Peyer's patch (tissue), 4 donors: Measurements from ENCODE around the gene NUCKS1.

Experiments
- POLR2A ChIP-seq, 2 donors: fragments of 450-650 bp; IDR thresholded peaks; one replicate each; pipeline ENCODE4 v1.5.1; 2017; ENCODE audit warnings: antibody characterized with exemption in 2 of 2, mild to moderate bottlenecking in 2 of 2, moderate library complexity in 2 of 2
- TF ChIP-seq, protein P1 (sequence below), 6 experiments: fragments of 450-650 bp in 4 of 6; fragments of 200-600 bp in 2 of 6; sonication (generic) in 1 of 6; IDR thresholded peaks; one replicate each; pipeline ENCODE4 v1.5.1; 2017 to 2019; ENCODE audit warnings: antibody characterized with exemption in 6 of 6, mild to moderate bottlenecking in 3 of 6, moderate library complexity in 1 of 6

DNA sequence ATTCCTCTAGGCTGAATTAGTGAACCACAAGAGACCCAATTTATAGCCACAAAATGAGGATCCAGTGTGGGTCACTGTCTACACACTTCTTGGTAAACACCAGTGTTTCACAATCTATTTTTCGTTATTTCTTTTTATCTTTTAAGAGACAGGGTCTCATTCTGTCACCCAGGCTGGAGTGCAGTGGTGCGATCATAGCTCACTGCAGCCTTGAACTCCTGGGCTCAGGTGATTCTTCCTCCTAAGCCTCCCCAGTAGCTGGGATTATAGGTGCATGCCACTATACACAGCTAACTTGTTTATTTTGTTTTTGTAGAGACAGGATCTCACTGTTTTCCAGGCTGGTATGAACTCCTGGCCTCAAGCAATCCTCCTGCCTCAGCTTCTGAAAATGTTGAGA lies 40.3 kb downstream of the NUCKS1 start:
- TF ChIP-seq, protein P1, sequence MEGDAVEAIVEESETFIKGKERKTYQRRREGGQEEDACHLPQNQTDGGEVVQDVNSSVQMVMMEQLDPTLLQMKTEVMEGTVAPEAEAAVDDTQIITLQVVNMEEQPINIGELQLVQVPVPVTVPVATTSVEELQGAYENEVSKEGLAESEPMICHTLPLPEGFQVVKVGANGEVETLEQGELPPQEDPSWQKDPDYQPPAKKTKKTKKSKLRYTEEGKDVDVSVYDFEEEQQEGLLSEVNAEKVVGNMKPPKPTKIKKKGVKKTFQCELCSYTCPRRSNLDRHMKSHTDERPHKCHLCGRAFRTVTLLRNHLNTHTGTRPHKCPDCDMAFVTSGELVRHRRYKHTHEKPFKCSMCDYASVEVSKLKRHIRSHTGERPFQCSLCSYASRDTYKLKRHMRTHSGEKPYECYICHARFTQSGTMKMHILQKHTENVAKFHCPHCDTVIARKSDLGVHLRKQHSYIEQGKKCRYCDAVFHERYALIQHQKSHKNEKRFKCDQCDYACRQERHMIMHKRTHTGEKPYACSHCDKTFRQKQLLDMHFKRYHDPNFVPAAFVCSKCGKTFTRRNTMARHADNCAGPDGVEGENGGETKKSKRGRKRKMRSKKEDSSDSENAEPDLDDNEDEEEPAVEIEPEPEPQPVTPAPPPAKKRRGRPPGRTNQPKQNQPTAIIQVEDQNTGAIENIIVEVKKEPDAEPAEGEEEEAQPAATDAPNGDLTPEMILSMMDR (IDR thresholded peaks at IDR 0.05): no peak
- no peak for TF ChIP-seq POLR2A (IDR thresholded peaks at IDR 0.05)
